HepG2 (cell line): ENCODE data around the gene GMEB2. TPM values are rescaled to one million over a fixed set of nuclear protein-coding genes. Genes with fewer than 3 reads are reported as not detected.
A peak's percentile ranks its signal among the peaks of the same experiment; 100 is the strongest.

Experiments
- ATAC-seq: fragments of 200-7000 bp; cut with Tn5 transposase; 3 replicates; pipeline ENCODE4 v1.9.1; 2020; ENCODE audit warnings: mild to moderate bottlenecking, moderate library complexity
- BruUV-seq: library from RNA; stranded (reverse); fragments of 400-500 nt; replicated peaks from 2 replicates; lab custom pipeline; 2021; lab: Mats Ljungman, UMichigan
- CTCF ChIA-PET: fragments of 300-600 bp; formaldehyde crosslinking; extraction: SDS; loops from one replicate; lab custom pipeline; 2021; ENCODE audit warnings: low total read pairs, inconsistent platforms, low intra/inter-chr PET ratio; lab: Yijun Ruan, JAX
- POLR2A ChIA-PET: fragments of 350-600 bp; sonication (Branson Sonifier 250); formaldehyde crosslinking; loops from one replicate; lab custom pipeline; 2020; ENCODE audit warnings: antibody characterized with exemption, inconsistent platforms; lab: Yijun Ruan, JAX
- DNase-seq: peaks from one replicate; pipeline ENCODE4 v3.0.0-alpha.2; 2015; ENCODE audit warnings: low spot score
- FAIRE-seq: peaks from 3 replicates; lab custom pipeline; 2011; peaks lifted over from hg19 to GRCh38; lab: Jason Lieb, UNC
- H2AFZ ChIP-seq: one replicate; pipeline ENCODE4 v1.6.1; 2011; ENCODE audit warnings: low read length, inconsistent platforms
- H3K27ac ChIP-seq: fragments of 300-600 bp; 3 replicates; pipeline ENCODE4 v1.8.0; 2011; ENCODE audit warnings: mixed run types, mild to moderate bottlenecking, mixed read lengths, low read length, inconsistent platforms; ENCODE audit not compliant: insufficient read depth; ENCODE audit errors: extremely low read length
- H3K27me3 ChIP-seq, 2 experiments: fragments of 200-600 bp in 1 of 2; 2 replicates in 1 of 2; 3 replicates in 1 of 2; pipeline versions ENCODE4 v1.6.0 to v1.8.0; 2011; ENCODE audit warnings: low read length in 2 of 2, mild to moderate bottlenecking in 2 of 2, moderate library complexity in 2 of 2, inconsistent platforms in 1 of 2; ENCODE audit not compliant: insufficient read depth in 2 of 2, control insufficient read depth in 1 of 2
- H3K36me3 ChIP-seq, 2 experiments: fragments of 200-600 bp in 1 of 2; replicated peaks in 1 of 2; 2 replicates in 1 of 2; 3 replicates in 1 of 2; pipeline versions ENCODE4 v1.5.1 to v1.8.0; 2011; ENCODE audit warnings: low read length in 2 of 2, inconsistent platforms in 1 of 2; ENCODE audit not compliant: insufficient read depth in 2 of 2, control insufficient read depth in 1 of 2
- H3K4me1 ChIP-seq: 2 replicates; pipeline ENCODE4 v1.5.1; 2012; ENCODE audit warnings: low read length, inconsistent platforms; ENCODE audit not compliant: insufficient read depth
- H3K4me2 ChIP-seq: 2 replicates; pipeline ENCODE4 v1.6.0; 2011; ENCODE audit warnings: low read depth, low read length, inconsistent platforms
- H3K4me3 ChIP-seq, 3 experiments: fragments of 200-600 bp in 1 of 3; sonication (generic), shearing (Covaris generic) in 1 of 3; replicated peaks in 1 of 3; 2 replicates each; pipeline ENCODE4 v1.5.1; 2011 to 2016; ENCODE audit warnings: low read length in 3 of 3, inconsistent platforms in 2 of 3, low read depth in 2 of 3, mild to moderate bottlenecking in 2 of 3, control low read depth in 1 of 3, mixed read lengths in 1 of 3; ENCODE audit not compliant: insufficient read depth in 1 of 3
- H3K79me2 ChIP-seq: one replicate; pipeline ENCODE4 v1.6.1; 2011; ENCODE audit warnings: low read length, inconsistent platforms; ENCODE audit not compliant: insufficient read depth
- H3K9ac ChIP-seq: 2 replicates; pipeline ENCODE4 v1.6.0; 2011; ENCODE audit warnings: mild to moderate bottlenecking, low read depth, low read length, inconsistent platforms; ENCODE audit not compliant: insufficient read depth
- H3K9me3 ChIP-seq: 2 replicates; pipeline ENCODE4 v1.5.1; 2012; ENCODE audit warnings: mild to moderate bottlenecking, low read length
- H4K20me1 ChIP-seq: 2 replicates; pipeline ENCODE4 v1.6.0; 2011; ENCODE audit warnings: inconsistent platforms, mild to moderate bottlenecking, low read length, moderate library complexity; ENCODE audit not compliant: insufficient read depth
- CENPT ChIP-seq: sonication (generic); formaldehyde crosslinking; IDR thresholded peaks from 2 replicates; pipeline ENCODE4 v1.8.0; 2022; ENCODE audit warnings: low read depth, mild to moderate bottlenecking, moderate library complexity, missing genetic modification reagents
- CHCHD3 ChIP-seq: sonication (generic); formaldehyde crosslinking; IDR thresholded peaks from 2 replicates; pipeline ENCODE4 v1.8.0; 2022; ENCODE audit warnings: mild to moderate bottlenecking, missing genetic modification reagents, moderate library complexity
- DPF2 ChIP-seq: sonication (generic); formaldehyde crosslinking; IDR thresholded peaks from 2 replicates; pipeline ENCODE4 v1.4.0; 2020; ENCODE audit warnings: mild to moderate bottlenecking, low read depth, missing genetic modification reagents, borderline replicate concordance
- GABPA ChIP-seq, 2 experiments: IDR thresholded peaks; 2 replicates each; pipeline ENCODE4 v1.6.1; 2011 to 2016; ENCODE audit warnings: low read depth in 2 of 2, low read length in 1 of 2, missing biosample characterization in 1 of 2, missing genetic modification characterization in 1 of 2
- GABPB1 ChIP-seq: IDR thresholded peaks from 2 replicates; pipeline ENCODE4 v1.6.1; 2016; ENCODE audit warnings: mild to moderate bottlenecking, missing genetic modification reagents, moderate library complexity, missing compliant biosample characterization
- HES4 ChIP-seq: sonication (generic); formaldehyde crosslinking; IDR thresholded peaks from 2 replicates; pipeline ENCODE4 v1.9.0; 2021; ENCODE audit warnings: mild to moderate bottlenecking, missing genetic modification reagents, borderline replicate concordance
- RBM39 ChIP-seq: fragments of 200-400 bp; formaldehyde crosslinking; IDR thresholded peaks from one replicate; pipeline ENCODE4 v1.6.1; 2018; ENCODE audit warnings: antibody characterized with exemption, mild to moderate bottlenecking, low read depth, low read length; ENCODE audit not compliant: poor library complexity, severe bottlenecking
- RXRA ChIP-seq: sonication (generic); formaldehyde crosslinking; IDR thresholded peaks from 2 replicates; pipeline ENCODE4 v1.5.1; 2020; ENCODE audit warnings: missing genetic modification reagents
- ZNF274 ChIP-seq: sonication (generic); formaldehyde crosslinking; IDR thresholded peaks from 2 replicates; pipeline ENCODE4 v1.5.1; 2020; ENCODE audit warnings: mild to moderate bottlenecking, missing genetic modification reagents
- ZNF576 ChIP-seq: sonication (generic); formaldehyde crosslinking; IDR thresholded peaks from 2 replicates; pipeline ENCODE4 v1.4.0; 2020; ENCODE audit warnings: mild to moderate bottlenecking, missing genetic modification reagents
- ZNF605 ChIP-seq: sonication (generic); formaldehyde crosslinking; IDR thresholded peaks from 2 replicates; pipeline ENCODE4 v1.8.0; 2022; ENCODE audit warnings: mild to moderate bottlenecking, missing genetic modification reagents
- WGBS: methylation state at CpG from one replicate; pipeline ENCODE4 v1.1.6; 2017; ENCODE audit warnings: low lambda C conversion rate; 5-methylcytosine and 5-hydroxymethylcytosine counted together
- in situ Hi-C: cut with HindIII; loops from 2 replicates; pipeline ENCODE4 v1.10.0; 2017; ENCODE audit warnings: low pct_unique_long_range_greater_than_20kb; ENCODE audit not compliant: extremely low pct_ligation_motif_present
- intact Hi-C: fragments of 100-400 bp; cut with micrococcal nuclease; formaldehyde crosslinking; loops from one replicate; pipeline ENCODE4 v1.10.0; 2022; ENCODE audit not compliant: unreplicated experiment
- polyA plus RNA-seq, 8 experiments: library from polyadenylated mRNA; depleted of rRNA in 3 of 8; stranded (reverse) in 7 of 8; unstranded in 1 of 8; fragments of >200 nt; fragmentation: Illumina TruSeq in 4 of 8; extraction: Trizol in 4 of 8; gene quantifications; 2 replicates each; pipeline versions ENCODE4 v1.2.1 to v1.2.3, GENCODE V29; 2011 to 2016; ENCODE audit warnings: low read depth in 4 of 8, missing spikeins in 1 of 8, mixed read lengths in 1 of 8; ENCODE audit not compliant: insufficient read depth in 1 of 8
- total RNA-seq, 5 experiments: library from RNA; depleted of rRNA; stranded (reverse); fragments of >200 nt; fragmentation: Illumina TruSeq; extraction: Trizol; gene quantifications; 2 replicates each; pipeline ENCODE4 v1.2.3, GENCODE V29; 2016; ENCODE audit warnings: low read depth in 1 of 5
- TF ChIP-seq, protein P1 (sequence below): sonication (generic); formaldehyde crosslinking; IDR thresholded peaks from 2 replicates; pipeline ENCODE4 v1.5.1; 2020; ENCODE audit warnings: mild to moderate bottlenecking, missing genetic modification reagents, moderate library complexity
- TF ChIP-seq, protein P2 (sequence below): sonication (generic); formaldehyde crosslinking; IDR thresholded peaks from 2 replicates; pipeline ENCODE4 v1.4.0; 2020; ENCODE audit warnings: missing genetic modification reagents

Gene GMEB2
- total and polyA plus RNA-seq, 2 of the 13 experiments (the other 11 are each of a cell fraction or from before 2014, with no cell fraction given): 10.6 to 12.4 TPM

GRCh38 chr20:63555661-63556381 lies 71.1 kb downstream of the GMEB2 start:
- no TSS peak for BruUV-seq
- ChIA-PET CTCF (no interaction called here), POLR2A (interaction anchor here (1.5 to 1.9 kb wide), 3 partner anchors 12 to 18 kb away, joined by 4 to 5 read pairs (median 5); partner anchors contain the start of gene HELZ2)
- intact Hi-C loops: no loop called here
- Histone ChIP-seq H3K4me2 (no peak overlapping the region), H2AFZ (no peak overlapping the region), H4K20me1 (no peaks in the 10 kb centered on the region; the same call in 1 of the 2 replicates), H3K4me1 (peaks cover 34% of the 10 kb centered on the region), H3K9ac (no peak overlapping the region), H3K9me3 (no peaks in the 10 kb centered on the region), H3K27ac (no peak overlapping the region), H3K4me3 (no peak overlapping the region), H3K36me3 (no peaks in the 10 kb centered on the region; a peak in 1 of 5 replicates), H3K27me3 (peaks cover 9 to 26% of the 10 kb centered on the region in 2 experiments; a peak in 3 of 5 replicates), H3K79me2 (no peaks in the 10 kb centered on the region)
- FAIRE-seq (no peak), ATAC-seq (no peak), DNase-seq (no peak)
- WGBS: 81% methylated on average over 40 of the region's 45 CpGs
- TF ChIP-seq ZNF274 (CRISPR knock-in tag) (0 out of 2 replicates have a peak, but pooled peaks have one; percentile 35), ZNF605 (CRISPR knock-in tag) (no peak), GABPB1 (CRISPR knock-in tag) (0 out of 2 replicates have a peak, but pooled peaks have one; percentile 6), GABPA (IDR thresholded peaks at IDR 0.05; ENCODE audit: low read depth, low read length) (no peak), GABPA (CRISPR knock-in tag; IDR thresholded peaks at IDR 0.05; ENCODE audit: low read depth) (no peak), ZNF576 (CRISPR knock-in tag) (no peak), DPF2 (no peak), RBM39 (peak; percentile 35), HES4 (CRISPR knock-in tag) (0 out of 2 replicates have a peak, but pooled peaks have one; percentile 42), RXRA (0 out of 2 replicates have a peak, but pooled peaks have one; percentile 14), CHCHD3 (CRISPR knock-in tag) (0 out of 2 replicates have a peak, but pooled peaks have one; percentile 31), CENPT (CRISPR knock-in tag) (0 out of 2 replicates have a peak, but pooled peaks have one; percentile 61)
- TF ChIP-seq, protein P1, sequence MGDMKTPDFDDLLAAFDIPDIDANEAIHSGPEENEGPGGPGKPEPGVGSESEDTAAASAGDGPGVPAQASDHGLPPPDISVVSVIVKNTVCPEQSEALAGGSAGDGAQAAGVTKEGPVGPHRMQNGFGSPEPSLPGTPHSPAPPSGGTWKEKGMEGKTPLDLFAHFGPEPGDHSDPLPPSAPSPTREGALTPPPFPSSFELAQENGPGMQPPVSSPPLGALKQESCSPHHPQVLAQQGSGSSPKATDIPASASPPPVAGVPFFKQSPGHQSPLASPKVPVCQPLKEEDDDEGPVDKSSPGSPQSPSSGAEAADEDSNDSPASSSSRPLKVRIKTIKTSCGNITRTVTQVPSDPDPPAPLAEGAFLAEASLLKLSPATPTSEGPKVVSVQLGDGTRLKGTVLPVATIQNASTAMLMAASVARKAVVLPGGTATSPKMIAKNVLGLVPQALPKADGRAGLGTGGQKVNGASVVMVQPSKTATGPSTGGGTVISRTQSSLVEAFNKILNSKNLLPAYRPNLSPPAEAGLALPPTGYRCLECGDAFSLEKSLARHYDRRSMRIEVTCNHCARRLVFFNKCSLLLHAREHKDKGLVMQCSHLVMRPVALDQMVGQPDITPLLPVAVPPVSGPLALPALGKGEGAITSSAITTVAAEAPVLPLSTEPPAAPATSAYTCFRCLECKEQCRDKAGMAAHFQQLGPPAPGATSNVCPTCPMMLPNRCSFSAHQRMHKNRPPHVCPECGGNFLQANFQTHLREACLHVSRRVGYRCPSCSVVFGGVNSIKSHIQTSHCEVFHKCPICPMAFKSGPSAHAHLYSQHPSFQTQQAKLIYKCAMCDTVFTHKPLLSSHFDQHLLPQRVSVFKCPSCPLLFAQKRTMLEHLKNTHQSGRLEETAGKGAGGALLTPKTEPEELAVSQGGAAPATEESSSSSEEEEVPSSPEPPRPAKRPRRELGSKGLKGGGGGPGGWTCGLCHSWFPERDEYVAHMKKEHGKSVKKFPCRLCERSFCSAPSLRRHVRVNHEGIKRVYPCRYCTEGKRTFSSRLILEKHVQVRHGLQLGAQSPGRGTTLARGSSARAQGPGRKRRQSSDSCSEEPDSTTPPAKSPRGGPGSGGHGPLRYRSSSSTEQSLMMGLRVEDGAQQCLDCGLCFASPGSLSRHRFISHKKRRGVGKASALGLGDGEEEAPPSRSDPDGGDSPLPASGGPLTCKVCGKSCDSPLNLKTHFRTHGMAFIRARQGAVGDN (CRISPR knock-in tag): peak; percentile 10; the same call in 1 of the 2 replicates
- TF ChIP-seq, protein P2, sequence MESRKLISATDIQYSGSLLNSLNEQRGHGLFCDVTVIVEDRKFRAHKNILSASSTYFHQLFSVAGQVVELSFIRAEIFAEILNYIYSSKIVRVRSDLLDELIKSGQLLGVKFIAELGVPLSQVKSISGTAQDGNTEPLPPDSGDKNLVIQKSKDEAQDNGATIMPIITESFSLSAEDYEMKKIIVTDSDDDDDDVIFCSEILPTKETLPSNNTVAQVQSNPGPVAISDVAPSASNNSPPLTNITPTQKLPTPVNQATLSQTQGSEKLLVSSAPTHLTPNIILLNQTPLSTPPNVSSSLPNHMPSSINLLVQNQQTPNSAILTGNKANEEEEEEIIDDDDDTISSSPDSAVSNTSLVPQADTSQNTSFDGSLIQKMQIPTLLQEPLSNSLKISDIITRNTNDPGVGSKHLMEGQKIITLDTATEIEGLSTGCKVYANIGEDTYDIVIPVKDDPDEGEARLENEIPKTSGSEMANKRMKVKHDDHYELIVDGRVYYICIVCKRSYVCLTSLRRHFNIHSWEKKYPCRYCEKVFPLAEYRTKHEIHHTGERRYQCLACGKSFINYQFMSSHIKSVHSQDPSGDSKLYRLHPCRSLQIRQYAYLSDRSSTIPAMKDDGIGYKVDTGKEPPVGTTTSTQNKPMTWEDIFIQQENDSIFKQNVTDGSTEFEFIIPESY (CRISPR knock-in tag): peak; percentile 22; the same call in 1 of the 2 replicates
- in situ Hi-C loops: no loop called here
